IPS-20b (cell line): ENCODE results near the gene RBM24.
"Not testable (repeated sequence)": the region's sequence is repeated elsewhere in the genome, so short reads cannot be mapped to it uniquely, and the experiment has no call there.

Source experiments
- H3K27ac ChIP-seq: one replicate; pipeline ENCODE4 v1.5.1; 2013; ENCODE audit warnings: low read length
- H3K27me3 ChIP-seq: 2 replicates; pipeline ENCODE4 v1.6.1; 2013; ENCODE audit warnings: mild to moderate bottlenecking, low read length, inconsistent platforms; ENCODE audit not compliant: insufficient read depth
- H3K36me3 ChIP-seq: 2 replicates; pipeline ENCODE4 v1.6.1; 2013; ENCODE audit warnings: low read depth, mild to moderate bottlenecking, inconsistent platforms, low read length, moderate library complexity; ENCODE audit not compliant: insufficient read depth
- H3K4me1 ChIP-seq: 2 replicates; pipeline ENCODE4 v1.6.1; 2013; ENCODE audit warnings: mild to moderate bottlenecking, control low read depth, inconsistent platforms, low read length, moderate library complexity; ENCODE audit not compliant: insufficient read depth
- H3K4me3 ChIP-seq: 2 replicates; pipeline ENCODE4 v1.5.1; 2013; ENCODE audit warnings: mild to moderate bottlenecking, low read length, inconsistent platforms
- H3K9ac ChIP-seq: 2 replicates; pipeline ENCODE4 v1.6.1; 2013; ENCODE audit warnings: low read depth, mild to moderate bottlenecking, inconsistent platforms, low read length, moderate library complexity
- H3K9me3 ChIP-seq: 2 replicates; pipeline ENCODE4 v1.6.1; 2013; ENCODE audit warnings: mild to moderate bottlenecking, low read depth, low read length, inconsistent platforms; ENCODE audit not compliant: insufficient read depth

Gene RBM24

GRCh38 chr6:17292600-17293133 lies 11.5 kb downstream of the RBM24 start:
- Histone ChIP-seq H3K4me1 (no peaks in the 10 kb centered on the region), H3K36me3 (no peaks in the 10 kb centered on the region), H3K27me3 (no peaks in the 10 kb centered on the region), H3K4me3 (no peak overlapping the region), H3K9ac (no peak overlapping the region), H3K27ac (no peak overlapping the region), H3K9me3 (no peaks in the 10 kb centered on the region)

GRCh38 chr6:17293395-17293794 lies 12.2 kb downstream of the RBM24 start:
- Histone ChIP-seq H3K4me1 (no peaks in the 10 kb centered on the region), H3K9me3 (no peaks in the 10 kb centered on the region), H3K27me3 (no peaks in the 10 kb centered on the region), H3K4me3 (no peak overlapping the region), H3K27ac (no peak overlapping the region), H3K36me3 (no peaks in the 10 kb centered on the region), H3K9ac (no peak overlapping the region)

DNA sequence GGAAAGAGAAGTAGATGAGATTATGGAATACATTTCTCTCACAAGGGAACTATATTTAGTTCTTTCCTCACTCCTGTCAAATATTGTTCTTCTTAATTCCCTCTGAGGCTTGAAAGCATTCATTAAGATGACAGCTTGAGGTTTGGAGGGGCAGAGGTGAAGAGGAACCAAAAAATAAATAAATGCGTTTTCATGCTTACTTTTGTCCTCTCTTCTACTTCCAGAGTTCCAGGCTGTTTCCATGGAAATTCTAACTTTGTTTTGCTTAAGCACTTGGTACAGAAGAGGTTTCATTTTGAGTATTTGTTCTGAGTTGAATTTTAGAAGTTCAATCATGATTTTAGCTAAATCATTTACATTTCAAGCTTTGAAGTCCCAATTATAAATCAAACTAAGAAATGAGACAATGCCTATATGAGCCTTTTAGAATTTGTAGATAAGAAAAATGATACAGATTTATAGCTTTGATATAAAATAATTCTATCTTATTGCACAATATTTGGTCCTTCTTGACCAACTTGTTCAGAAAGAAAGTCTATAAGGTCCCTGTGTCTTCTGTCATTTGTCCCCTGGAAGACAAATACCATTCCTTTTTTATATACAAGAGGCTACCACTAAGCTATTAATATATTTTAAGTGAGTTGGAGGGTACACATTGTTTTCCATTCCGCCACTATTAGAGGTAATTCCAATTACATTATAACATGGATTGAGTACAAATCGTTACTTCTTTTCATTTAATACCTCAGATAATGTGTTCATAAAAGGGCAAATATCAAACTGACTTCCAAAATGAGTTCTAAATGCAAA lies 16.3 kb downstream of the RBM24 start:
- Histone ChIP-seq H3K27me3 (no peaks in the 10 kb centered on the region), H3K4me3 (no peak overlapping the region), H3K36me3 (no peaks in the 10 kb centered on the region), H3K27ac (no peak overlapping the region), H3K9ac (no peak overlapping the region), H3K9me3 (no peaks in the 10 kb centered on the region), H3K4me1 (no peaks in the 10 kb centered on the region)

DNA sequence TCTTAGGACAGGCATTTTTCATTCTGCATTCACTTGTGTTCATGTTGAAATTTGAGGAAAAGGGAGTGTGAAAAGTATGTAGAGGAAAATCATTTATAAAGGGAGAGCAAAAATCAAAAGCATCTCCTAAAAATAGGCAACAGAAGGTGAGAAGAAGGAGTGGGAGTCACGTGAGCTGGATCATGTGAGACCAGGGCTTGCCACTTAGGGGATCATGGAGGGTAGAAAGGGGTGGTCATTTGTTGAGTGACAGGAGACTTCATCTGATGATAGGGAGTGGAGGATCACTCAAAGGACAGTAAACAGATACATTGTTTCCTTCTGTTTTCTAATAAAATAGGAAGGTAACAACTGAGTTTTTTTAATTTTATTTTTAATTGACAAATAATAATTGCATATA lies 17.1 kb downstream of the RBM24 start:
- no peak overlapping the region for H3K9ac ChIP-seq

GRCh38 chr6:17299222-17299621 lies 18.1 kb downstream of the RBM24 start:
- H3K27ac ChIP-seq: no peak overlapping the region
- H3K9ac ChIP-seq: no peak overlapping the region
- H3K9me3 ChIP-seq: no peaks in the 10 kb centered on the region
- no peaks in the 10 kb centered on the region for H3K4me1 ChIP-seq
- H3K27me3 ChIP-seq: no peaks in the 10 kb centered on the region
- H3K4me3 ChIP-seq: no peak overlapping the region
- H3K36me3 ChIP-seq: no peaks in the 10 kb centered on the region

More for the DNA sequence above, 17.1 kb downstream of the RBM24 start:
- no peaks in the 10 kb centered on the region for H3K27me3 ChIP-seq
- H3K9me3 ChIP-seq: no peaks in the 10 kb centered on the region
- no peak overlapping the region for H3K4me3 ChIP-seq
- H3K27ac ChIP-seq: no peak overlapping the region
- H3K4me1 ChIP-seq: no peaks in the 10 kb centered on the region
- H3K36me3 ChIP-seq: no peaks in the 10 kb centered on the region

GRCh38 chr6:17299750-17300149 lies 18.6 kb downstream of the RBM24 start:
- Histone ChIP-seq H3K4me1 (no peaks in the 10 kb centered on the region), H3K4me3 (no peak overlapping the region), H3K27me3 (no peaks in the 10 kb centered on the region), H3K9ac (no peak overlapping the region), H3K9me3 (no peaks in the 10 kb centered on the region), H3K36me3 (no peaks in the 10 kb centered on the region), H3K27ac (no peak overlapping the region)

GRCh38 chr6:17300637-17301036 lies 19.5 kb downstream of the RBM24 start:
- Histone ChIP-seq H3K9me3 (no peaks in the 10 kb centered on the region), H3K4me1 (peaks cover 6% of the 10 kb centered on the region; the same call in 1 of the 2 replicates), H3K4me3 (no peak overlapping the region), H3K36me3 (no peaks in the 10 kb centered on the region), H3K27ac (no peak overlapping the region), H3K9ac (no peak overlapping the region), H3K27me3 (no peaks in the 10 kb centered on the region)

DNA sequence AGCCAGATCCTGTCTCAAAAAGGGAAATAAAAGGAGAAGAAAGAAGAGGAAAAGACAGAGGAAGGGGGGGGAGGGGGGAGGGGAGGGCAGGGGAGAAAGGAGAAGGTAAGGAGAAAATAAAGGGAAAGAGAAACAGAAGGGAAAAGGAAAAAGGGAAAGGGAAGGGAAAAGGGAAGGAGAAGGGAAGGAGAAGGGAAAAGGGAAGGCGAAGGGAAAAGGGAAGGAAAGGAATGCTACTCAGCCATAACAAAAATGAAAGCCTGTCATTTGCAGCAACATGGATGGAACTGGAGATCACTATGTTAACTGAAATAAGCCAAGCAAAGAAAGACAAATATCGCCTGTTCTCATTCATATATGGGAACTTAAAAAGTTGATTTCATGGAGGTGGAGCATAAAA lies 22.3 kb downstream of the RBM24 start:
- no peak overlapping the region for H3K27ac ChIP-seq
- peaks cover 6% of the 10 kb centered on the region; the same call in 1 of the 2 replicates for H3K4me1 ChIP-seq
- H3K27me3 ChIP-seq: no peaks in the 10 kb centered on the region
- H3K9ac ChIP-seq: no peak overlapping the region
- no peaks in the 10 kb centered on the region for H3K36me3 ChIP-seq
- H3K4me3 ChIP-seq: no peak overlapping the region
- H3K9me3 ChIP-seq: no peaks in the 10 kb centered on the region

DNA sequence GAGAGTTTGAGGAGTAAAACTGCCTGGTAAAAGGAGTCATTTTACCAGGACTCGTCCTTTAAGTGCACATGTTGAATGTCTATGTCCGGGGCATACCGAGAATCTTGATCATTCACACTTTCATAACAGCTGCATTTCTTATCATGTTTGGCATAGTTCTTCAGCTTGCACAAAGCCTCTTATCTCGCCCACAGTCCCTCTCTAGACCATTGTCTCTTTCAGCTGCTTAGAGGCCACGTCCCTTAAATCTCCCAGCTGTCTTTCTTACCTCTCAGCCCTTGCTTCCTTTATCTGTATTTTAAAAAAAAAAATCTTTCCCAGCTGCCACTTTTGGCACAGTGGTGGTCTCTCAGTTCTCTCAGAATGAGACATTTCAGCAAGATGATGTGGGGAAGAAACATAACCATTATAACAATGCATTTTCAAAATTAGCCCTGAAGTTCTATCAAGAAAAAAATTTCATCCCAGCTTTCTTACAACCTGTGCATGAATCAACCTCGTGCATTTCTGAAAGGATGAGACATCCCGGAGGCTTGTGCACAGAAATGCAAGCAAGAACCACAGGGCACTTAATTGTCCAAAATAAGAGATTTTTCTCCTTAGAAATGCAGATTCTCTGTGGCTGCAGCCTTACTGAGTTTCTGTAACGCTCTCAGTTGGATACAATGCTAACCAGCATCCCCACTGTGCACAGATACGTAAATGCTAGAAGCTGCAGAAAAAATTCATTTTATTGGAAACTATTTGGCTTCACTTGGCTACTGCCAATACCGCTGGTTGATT lies 24.2 kb downstream of the RBM24 start:
- Histone ChIP-seq H3K9ac (no peak overlapping the region), H3K4me3 (peak overlapping the region; percentile 43; the same call in 1 of the 2 replicates), H3K27ac (no peak overlapping the region), H3K27me3 (no peaks in the 10 kb centered on the region), H3K9me3 (no peaks in the 10 kb centered on the region), H3K4me1 (peaks cover 6% of the 10 kb centered on the region; the same call in 1 of the 2 replicates), H3K36me3 (no peaks in the 10 kb centered on the region)

DNA sequence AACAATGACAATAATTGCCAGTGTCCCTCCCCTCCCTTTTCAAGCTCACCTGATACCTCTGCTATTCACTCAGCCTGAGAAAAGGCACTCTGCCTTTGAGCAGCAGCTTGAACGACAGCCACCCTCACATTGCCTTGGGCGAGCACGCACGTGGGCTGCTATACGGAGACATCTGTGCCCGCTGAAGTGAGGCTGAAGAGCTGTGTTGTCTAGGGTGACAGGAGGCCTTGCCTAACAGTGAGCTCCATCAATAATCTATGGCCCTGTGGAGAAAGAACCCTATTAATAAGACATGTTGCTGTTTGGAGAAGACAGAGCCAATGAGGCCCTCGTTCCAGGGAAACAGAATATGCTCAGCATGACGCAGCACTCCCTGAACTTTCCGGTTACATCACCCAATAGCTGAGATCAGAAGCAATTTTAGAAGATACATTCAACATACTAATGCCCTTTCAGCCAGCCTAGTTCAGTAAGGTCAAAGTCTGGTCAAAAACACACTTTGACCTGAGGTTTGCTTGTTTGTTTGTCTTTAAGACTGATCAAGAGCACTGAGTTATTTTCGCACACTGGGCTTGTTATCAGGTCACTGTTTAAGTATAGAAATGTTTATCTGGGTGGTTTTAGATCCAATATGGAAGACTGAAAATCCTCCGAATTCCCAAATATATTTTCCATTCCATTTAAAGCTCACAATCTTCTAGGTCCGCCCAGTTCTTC lies 30.6 kb downstream of the RBM24 start:
- no peak overlapping the region for H3K9ac ChIP-seq
- no peaks in the 10 kb centered on the region for H3K27me3 ChIP-seq
- H3K4me1 ChIP-seq: no peaks in the 10 kb centered on the region
- H3K9me3 ChIP-seq: no peaks in the 10 kb centered on the region
- no peak overlapping the region for H3K27ac ChIP-seq
- H3K4me3 ChIP-seq: no peak overlapping the region
- H3K36me3 ChIP-seq: no peaks in the 10 kb centered on the region

DNA sequence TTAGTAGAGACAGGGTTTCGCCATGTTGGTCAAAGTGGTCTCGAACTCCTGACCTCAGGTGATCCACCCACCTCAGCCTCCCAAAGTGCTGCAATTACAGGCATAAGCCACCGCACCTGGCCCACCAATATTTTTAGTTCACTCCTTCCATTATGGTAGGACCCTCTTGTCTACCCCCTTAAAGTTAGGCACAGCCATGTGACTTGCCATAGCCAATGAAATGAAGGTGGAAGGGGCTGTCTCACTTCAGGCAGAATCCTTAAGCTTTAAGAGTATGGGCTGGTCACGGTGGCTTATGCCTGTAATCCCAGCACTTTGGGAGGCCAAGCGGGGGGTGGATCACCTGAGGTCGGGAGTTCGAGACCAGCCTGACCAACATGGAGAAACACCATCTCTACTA lies 32.1 kb downstream of the RBM24 start:
- not testable (repeated sequence) for H3K9me3 ChIP-seq, H3K27me3 ChIP-seq, H3K36me3 ChIP-seq, H3K9ac ChIP-seq, H3K4me3 ChIP-seq, H3K27ac ChIP-seq, H3K4me1 ChIP-seq
